HG02571 (cell line): Measurements from ENCODE around the gene SMIM35.
"Not testable (repeated sequence)": the region's sequence is repeated elsewhere in the genome, so short reads cannot be mapped to it uniquely, and the experiment has no call there.

Source experiments
- ATAC-seq: cut with Tn5 transposase; IDR thresholded peaks from one replicate; pipeline ENCODE4 v1.9.1; 2021; ENCODE audit warnings: mild to moderate bottlenecking, moderate library complexity; ENCODE audit not compliant: unreplicated experiment

SMIM35 gene

DNA sequence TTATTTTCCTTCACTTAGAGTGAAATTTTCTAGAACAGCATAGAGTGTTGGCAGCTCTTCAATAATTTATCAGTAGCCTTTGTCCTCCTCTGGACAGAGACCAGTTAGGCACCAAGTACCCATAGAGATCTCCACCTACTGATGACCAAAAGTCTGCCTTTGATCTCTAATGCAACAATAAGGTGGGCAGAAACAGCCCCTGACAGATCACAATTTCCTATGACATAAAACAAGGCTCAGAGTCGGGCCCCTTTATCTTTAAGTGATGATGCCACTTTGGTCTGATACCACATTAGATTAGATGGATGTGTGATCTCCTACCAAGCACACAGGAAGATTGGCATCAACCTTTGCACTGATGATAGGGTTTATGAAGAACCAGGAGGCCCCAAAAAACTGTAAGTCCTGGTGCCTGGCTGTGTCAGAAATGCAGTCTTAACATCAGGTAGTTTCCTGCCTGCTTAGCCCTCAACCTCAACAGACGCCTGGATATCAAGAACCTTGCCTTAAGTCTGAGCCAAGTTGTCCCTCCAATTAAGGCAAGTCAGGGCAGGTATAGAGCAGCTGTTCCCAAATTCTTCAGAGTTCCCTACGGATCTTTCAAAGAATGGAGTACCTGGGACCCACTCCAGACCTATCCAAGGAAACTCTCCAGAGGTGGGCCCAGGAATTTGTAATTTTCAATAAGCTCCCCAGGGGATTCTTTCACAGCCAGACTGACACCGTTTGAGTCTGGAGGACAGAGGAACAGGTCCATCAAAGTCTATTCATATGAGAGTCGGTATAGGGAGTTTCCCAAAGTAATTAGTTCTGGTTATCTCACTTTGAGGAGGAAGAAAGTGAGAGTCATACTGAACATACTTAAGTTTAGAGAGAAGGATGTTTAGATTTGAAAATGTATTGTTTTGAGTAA is 40.5 kb downstream of the SMIM35 start:
- ATAC-seq: no peak

DNA sequence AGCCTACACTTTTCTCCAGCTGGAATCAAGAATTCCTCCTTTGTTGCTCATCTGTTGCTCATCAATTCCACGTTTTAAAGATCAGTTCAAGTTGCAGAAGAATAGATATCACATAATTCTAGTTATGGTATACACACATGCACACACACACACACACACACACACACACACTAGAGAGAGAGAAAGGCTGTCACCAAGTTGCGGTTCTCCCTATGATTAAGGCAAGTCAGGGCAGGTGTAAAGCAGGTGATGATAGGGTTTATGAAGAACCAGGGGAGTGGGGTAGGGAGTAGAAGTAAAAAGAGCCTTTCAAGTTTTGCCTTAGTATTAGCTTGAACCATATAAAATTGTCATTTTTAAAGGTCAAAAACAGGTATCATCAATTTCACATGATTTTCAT is 41.6 kb downstream of the SMIM35 start:
- ATAC-seq: no peak

DNA sequence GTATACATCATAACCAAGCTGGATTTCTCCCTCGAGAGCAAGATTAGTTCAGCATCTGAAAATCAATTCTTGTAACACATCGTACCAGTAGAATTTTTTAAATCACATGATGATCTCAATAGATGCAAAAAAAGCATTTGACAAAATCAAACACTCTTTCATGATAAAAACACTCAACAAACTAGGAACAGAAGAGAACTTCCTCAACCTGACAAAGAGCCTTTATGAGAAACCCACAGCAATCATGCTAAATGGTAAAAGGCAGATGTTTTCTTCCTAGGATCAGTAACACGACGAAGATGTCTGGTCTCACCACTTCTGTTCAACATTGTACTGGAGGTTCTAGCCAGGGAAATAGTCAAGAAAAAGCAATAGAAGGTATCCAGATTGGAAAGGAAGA is 44.0 kb downstream of the SMIM35 start:
- ATAC-seq: no peak

DNA sequence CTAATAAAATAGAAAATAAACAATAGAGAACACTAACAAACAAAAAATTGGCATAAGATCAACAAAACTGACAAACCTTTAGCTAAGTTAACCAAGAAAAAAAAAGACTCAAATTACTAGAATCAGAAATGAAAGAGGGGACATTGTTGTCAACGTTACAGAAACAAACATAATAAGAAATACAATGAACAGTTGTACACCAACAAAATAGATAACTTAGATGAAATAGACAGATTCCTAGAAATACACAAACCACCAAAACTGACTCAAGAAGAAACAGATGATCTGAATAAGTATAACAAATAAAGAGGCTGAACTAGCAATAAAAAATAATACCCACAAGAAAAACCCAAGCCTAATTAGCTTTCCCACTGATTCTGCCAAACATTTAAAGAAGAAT is 44.6 kb downstream of the SMIM35 start:
- no peak for ATAC-seq

DNA sequence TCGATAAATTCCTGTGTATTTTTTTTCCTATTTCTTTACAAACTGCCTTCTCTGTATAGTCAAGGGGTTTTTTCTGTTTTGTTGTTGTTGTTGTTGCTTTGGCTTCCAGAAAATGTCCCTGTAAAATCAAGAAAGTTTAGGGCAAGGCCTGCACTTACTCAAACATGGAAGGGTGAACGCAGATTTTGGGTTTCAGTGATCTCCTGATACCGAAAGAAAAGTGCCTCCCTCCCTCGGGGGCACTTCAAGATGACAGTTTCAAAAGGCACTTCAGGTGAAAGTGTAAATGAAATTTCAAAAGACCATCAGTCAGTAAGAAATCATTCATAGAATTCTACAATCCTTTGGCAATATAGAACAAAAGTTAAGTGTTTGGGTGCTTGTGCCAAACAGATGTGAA is 53.3 kb downstream of the SMIM35 start:
- ATAC-seq: no peak

DNA sequence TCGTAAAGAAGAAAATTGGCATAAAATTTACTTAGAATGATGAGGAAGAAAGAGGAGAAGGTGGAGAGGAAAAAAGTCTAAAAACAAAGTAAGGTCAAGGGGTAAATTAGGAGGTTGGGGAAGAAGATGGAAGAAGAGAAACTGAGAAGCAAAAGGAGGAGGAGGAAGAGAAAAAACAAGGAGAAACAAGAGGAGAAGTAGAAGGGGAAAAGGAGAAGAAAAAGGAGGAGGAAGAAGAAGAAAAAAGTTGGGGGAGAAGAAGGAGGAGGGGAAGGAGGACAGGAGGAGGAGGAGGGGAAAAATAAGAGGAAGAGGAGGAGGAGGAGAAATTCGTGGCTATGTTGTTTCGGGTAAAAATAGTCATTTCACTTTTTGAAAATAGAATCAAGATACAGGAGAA is 58.1 kb downstream of the SMIM35 start:
- no peak for ATAC-seq

DNA sequence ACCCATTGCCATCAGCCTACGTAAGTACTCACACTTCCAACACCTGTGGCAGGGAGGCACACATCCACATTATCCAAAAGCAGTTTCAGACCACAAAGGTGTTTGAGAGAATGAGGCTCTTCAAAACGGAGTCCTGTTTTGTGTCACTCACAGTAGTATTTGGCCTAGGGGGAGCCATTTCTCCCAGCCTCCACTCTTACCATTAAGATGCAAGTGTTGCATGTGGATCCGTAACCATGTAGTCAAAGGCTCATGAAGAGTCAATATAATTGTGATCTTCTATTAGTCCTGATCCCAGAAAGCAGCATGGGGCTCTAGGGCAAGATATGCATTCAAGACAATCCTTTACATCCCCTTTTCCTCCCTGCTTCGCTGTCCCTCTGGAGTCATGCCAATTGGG is 59.1 kb downstream of the SMIM35 start:
- no peak for ATAC-seq

DNA sequence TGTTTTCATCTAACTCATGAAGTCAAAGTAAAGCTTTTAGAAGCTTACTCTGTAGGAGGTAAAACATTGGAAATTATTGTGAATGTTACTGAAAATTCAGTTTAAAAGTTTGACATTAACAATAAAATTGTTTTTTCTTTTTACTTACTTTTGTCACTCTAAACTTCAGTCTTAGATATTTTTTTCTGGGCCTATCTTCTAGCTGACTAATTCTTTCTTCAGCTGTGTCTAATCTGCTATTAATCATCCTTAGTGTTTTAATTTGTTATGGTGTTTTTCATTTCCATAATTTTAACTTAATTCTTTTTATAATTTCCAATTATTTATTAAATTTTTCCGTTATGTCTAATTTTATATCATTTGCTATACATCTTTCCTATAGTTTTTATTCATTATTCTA is 65.6 kb downstream of the SMIM35 start:
- no peak for ATAC-seq

DNA sequence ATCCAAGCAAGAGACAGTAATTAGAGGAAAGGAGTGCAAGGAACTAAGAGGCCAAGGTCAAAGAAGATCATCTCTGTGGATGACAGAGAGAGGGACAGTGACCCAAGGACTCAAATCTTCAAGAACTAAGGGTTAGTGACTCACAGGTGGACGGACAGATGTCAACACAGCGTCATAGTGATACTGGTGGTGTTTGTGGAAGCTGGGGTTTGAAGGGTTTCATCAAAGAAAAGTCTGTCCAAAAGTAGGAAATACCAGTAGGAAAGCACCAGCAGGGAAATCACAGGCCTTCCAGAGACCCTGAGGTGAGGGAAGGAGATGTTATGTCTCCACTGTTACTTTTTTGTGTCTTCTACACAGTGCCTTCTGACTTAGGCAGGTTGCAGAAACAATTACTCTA is 68.4 kb downstream of the SMIM35 start:
- ATAC-seq: no peak

DNA sequence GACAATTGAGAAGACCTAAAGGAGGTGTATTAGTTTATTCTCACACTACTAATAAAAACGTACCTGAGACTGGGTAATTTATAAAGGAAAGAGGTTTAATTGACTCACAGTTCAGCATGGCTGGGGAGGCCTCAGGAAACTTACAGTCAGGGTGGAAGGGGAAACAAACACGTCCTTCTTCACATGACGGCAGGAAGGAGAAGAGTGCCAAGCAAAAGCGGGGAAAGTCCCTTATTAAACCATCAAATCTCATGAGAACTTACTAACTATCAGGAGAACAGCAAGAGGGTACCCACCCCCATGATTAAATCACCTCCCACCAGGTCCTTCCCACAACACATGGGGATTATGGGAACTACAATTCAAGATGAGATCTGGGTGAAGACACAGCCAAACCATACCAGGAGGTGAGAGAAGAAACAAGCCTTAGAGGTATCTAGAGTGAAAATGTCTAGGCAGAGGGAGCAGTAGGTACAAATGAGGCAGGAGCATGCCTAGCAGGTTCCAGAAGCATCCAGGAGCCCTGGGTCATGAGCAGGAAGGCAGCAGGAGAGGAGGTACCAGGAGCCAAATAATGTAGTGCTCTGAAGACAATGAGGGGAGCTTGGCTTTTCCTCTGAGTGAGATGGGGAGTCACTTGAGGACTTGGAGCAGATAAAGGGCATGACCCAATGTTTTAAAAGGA is 69.0 kb downstream of the SMIM35 start:
- ATAC-seq: no peak

DNA sequence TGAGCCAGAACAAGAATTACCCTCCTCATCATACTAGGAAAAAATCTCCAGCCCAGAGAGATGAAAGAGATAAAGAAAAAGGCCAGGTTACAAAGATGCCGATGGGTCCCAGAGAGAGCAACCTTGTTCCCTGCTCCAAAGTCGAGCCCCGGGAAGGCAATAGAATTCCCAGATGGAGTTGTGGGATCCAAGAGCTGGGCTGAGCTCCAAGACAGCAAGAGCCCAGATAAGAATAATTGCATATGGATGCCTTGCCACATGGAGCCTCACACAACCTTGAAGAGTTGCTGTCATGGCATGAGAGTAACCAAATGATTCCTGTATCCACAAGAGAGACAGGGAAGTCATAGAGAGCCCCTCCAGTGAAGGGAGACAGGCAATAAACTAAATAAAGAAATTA is 69.7 kb downstream of the SMIM35 start:
- ATAC-seq: no peak

DNA sequence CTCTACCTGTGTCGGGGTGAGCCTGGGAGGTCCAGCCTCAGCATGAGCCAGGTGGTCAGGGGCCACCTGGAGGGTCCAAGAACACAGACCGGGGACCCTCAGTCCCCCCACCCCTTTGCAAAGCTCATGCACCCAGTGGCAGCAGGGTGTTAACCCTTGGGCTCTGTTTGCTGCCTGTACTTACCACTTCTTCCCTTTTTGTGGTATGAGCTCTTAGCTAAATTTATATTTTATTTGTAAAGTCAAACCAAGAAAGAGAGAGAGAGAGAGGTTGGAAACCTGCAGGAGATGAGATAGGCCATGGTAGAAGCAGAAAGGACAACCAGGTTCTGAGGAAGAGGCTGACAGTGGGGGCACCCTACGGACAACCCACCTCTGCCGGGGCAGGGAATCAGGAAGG is 70.7 kb downstream of the SMIM35 start:
- no peak for ATAC-seq

DNA sequence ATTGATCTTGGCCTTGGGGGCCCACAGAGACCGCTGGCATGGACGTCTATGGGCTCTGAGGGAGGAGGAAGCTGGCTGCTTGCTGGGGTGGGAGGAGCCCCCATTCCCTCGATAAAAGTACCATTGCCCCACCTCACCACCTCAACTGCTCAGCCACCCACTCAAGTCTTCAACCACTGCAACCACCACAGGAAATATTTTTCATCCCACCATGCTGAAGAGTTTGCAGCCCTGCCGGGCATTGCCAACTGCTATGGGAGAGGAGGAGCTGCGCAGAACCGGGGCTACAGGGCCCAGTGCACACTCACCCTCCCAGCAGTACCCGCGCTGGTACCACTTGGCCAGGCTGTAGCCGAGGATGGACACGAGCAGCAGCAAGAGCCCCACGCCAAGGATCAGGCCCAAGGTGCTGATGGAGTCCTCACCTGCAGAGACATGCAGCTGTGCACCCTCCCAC is 71.3 kb downstream of the SMIM35 start:
- no peak for ATAC-seq

DNA sequence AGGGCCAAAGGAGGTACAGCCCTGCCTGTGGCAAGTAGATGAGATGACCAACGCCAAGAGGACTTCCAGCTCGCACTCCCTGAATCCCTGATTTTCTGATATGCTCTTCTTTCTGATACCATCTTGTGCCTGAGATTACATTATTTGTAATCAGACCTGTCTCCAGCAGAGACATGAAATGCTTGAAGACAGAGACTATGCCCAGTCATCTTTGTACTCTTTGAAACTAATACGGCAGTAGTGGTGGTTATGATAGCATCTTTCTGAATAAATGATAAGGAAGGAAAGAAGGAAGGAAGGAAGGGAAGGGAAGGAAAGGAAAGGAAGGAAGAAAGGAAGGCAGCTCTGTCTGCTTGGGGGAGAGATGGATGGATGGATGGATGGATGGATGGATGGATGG is 72.7 kb downstream of the SMIM35 start:
- no peak for ATAC-seq

DNA sequence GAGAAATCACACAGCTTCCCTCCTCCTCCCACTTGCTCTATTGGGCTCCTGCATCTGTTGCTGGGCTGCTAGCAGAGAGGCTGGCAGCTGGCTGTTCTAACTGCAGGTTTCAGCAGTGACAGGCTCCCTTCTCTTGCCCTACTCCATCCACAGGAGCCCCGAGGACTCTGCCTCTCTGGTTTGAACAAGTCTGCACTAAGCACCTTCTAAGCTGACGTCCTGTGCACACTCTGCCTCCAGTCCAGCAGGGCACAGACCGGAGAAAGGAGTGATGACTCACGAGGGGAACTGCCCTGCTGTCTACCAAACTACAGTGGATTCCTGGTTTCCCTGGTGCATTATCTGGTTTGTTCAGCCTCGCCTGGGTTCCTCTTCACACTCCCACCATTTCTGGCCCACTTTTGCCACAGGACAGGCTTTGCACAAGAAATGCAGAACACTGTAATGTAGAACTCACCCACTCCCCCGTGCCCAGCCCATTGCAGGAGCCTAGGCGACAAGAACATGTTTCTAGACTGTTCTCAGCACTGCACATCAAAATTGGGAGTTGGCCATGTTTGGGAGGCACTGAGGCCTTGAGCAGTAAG is 74.6 kb downstream of the SMIM35 start:
- ATAC-seq: no peak

DNA sequence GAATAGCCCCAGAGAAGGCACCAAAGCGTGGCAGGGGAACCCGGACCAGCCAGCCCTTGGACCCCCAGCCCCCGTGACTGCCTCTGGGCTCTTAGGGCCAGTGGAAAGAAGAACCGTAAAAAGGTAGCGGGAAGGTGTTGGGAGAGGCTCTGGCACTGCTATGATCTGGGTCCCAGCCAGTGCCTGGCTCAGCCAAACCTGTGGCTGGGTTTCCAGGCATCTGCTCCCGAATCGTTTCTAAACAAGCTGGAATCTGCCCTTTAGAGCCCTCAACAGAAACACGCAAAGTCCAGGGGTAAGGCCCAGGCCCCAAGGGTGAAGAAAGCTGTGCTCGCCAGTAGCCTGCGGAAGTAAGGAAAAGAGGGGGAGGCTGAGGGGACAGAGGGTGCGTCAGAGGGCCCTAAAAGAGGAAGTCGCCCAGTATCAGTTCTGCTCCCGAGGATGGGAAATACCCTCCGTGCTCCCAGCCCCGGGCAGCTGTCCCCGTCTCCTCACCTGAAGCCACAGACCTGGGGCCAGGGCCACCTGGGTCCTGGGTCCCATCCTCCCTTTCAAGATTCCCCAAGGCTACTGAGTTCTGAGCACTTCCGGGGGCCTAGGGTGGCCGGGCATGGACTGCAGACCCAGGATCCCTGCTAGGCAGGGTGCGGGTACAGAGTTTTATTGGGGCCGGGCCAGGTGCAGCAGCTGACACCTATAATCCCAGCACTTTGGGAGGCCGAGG is 75.9 kb downstream of the SMIM35 start:
- peak; percentile 70 for ATAC-seq

DNA sequence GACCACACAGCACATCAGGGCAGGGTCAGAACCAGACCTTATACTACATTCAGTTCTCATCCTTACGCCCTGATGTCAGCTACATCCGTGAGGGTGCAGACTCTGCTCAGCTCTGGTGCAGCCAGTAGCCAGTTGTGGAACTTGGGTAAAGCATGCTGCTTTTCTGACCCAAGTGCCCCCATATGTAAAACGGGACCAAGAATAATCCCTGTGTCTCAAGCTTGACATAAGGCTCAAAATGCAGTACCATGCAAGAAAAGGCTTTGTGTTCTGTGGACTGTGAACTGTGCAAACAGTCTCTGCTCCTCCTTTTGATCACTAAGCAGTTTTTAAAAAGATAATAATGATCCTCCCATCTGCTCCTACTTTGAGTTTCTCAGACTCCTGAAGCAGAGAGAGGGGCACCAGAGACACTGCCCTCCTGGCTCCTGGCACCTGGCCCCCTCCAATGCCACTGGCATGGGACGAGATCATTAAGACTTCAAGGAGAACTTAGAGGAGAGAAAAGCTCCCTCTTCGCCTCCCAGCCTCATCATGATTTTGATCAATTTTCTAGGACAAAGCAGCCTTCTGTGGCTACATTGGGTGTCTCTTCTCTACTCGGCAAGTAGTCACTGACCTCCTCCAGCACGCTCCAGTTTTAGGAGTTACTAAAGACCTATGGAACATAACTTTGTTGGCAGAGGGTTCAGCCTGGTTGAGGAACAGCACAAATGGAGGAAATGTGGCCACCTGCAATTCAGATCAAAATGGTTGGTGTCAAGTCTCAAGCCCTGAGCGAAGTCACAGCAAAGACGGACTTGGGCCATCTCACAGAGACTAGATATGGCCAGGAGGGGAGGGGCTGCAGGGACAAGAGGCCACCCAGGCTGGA is 76.7 kb downstream of the SMIM35 start:
- ATAC-seq: peak; percentile 2

DNA sequence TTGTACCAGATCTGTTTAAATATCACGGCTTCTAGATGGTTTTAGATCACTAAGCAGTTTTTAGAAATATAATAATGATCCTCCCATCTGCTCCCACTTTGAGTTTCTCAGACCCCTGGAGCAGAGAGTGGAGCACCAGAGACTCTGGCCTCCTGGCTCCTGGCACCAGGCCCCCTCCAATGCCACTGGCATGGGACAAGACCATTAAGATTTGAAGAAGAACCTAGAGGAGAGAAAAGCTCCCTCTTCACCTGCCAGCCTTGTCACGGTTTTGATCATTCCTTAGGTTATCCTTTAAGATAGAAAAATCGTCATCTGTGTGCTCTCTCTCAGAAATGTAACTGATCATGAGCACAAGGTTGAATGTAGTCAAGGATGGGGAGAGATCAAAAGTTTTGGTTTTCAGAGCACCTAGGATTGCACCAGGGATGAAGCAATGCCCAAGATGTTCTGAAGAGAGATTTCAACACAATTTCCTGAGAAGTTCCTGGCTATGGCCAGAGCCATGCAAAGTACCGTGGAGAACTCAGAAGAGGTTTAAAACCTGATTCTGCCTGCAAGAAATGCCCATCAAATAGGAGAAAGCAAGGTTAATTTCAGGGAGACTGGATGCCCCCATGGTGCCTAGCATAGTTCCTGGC is 78.4 kb downstream of the SMIM35 start:
- ATAC-seq: no peak

DNA sequence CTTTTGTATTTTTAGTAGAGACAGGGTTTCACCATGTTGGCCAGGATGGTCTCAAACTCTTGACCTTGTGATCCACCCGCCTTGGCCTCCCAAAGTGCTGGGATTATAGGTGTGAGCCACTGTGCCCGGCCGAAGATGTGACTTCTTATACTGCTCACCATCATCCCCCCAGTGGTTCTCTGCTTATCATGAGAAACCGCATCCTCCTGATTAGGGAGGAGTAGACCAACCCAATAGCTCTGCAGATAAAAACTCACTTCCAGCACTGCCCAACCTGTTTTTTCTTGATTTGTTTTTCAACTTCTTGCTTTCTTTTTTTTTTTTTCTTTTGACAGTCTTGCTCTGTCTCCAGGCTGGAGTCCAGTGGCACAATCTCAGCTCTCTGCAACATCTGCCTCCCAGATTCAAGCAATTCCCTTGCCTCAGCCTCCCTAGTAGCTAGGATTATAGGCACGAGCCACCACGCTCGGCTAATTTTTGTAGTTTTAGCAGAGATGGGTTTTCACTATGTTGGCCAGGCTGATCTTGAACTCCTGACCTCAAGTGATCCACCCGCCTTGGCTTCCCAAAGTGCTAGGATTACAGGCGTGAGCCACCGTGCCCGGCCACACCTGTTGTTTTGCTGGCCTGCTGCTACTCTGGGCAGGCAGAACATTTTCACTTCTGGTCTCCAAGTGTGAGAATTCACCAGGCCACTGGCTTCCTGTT is 79.0 kb downstream of the SMIM35 start:
- ATAC-seq: not testable (repeated sequence)
